HG02938 (cell line): ENCODE data around the gene CMTM2.
"Not testable (repeated sequence)": the region's sequence is repeated elsewhere in the genome, so short reads cannot be mapped to it uniquely, and the experiment has no call there.

Experiments
- ATAC-seq: cut with Tn5 transposase; IDR thresholded peaks from one replicate; pipeline ENCODE4 v1.9.1; 2021; ENCODE audit warnings: mild to moderate bottlenecking, moderate library complexity; ENCODE audit not compliant: unreplicated experiment

The CMTM2 gene

DNA sequence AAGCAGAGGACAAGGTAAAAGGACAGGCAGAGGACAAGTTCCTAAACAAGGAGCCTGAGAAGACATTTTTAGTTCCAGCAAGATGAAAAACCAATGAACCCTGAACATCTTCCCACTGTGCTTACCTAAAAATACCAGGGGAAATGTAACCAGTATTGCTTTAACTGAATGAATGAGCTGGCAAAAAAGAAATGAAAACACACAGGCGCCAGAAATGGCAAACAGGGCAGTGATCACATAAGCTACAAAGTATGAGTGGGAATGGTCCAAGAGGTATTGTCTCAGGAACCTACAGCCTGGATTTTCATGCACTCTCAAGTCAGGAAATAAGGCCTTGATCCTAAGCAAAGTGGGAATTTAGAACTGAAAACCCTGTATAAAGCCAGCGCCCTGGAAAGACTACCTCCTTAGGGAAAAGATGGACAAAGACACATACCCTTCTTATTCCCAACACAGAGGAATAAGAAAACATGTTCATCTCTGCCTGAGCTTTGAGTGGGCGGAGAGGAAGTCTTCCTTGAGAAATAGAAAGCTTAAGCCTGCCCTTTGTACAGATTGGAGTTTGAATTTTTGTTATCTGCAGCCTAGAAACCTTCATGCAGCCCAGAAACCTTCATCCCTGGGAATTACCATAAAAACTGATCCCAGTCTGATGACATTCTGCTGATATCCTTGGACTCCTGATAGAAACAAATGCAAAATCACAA, 2.1 kb downstream of the CMTM2 start:
- ATAC-seq: no peak

GRCh38 chr16:66585481-66586239, 6.4 kb downstream of the CMTM2 start:
- ATAC-seq: no peak

- ATAC-seq: no peak
These were observed 8.8 kb downstream of the CMTM2 start for GRCh38 chr16:66587881-66588600.

DNA sequence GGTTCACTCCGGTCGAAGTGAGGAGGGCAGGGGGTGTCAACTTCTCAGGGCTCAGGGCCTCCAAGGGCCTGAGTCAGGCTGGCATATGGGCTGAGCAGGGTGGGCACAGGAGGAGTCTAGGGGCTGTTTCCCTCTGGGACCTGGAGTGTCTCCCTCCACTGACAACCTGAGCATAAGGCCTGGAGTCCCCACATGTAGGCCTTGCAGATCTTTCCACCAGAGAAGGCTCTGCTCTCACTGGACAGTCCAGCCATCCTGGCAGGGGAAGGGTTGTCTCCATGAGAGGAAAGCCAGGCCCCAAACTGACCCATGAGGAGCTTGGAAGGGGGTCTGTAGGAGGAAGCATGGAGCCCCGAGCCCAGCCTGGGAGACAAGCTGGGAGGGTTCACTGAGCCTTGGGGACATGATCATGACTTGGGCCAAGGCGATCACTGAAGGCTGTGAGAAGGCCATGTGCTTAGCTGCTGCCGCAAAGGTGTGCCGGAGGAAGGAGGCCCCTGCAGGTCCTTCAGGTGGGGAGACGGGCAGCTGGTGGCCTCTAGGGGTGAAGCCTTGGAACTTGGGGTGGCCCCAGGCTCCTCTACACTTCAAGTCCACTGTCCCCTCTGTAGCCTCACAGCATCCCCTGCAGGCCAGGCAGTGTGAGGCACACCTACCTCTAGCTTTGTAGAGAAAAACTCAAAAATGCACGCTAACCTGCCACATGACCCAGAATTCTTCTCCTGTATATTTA, 9.9 kb downstream of the CMTM2 start:
- no peak for ATAC-seq

- ATAC-seq: no peak
These were observed 11.1 kb downstream of the CMTM2 start for GRCh38 chr16:66590322-66590721.

GRCh38 chr16:66591018-66591417, 11.8 kb downstream of the CMTM2 start:
- no peak for ATAC-seq

DNA sequence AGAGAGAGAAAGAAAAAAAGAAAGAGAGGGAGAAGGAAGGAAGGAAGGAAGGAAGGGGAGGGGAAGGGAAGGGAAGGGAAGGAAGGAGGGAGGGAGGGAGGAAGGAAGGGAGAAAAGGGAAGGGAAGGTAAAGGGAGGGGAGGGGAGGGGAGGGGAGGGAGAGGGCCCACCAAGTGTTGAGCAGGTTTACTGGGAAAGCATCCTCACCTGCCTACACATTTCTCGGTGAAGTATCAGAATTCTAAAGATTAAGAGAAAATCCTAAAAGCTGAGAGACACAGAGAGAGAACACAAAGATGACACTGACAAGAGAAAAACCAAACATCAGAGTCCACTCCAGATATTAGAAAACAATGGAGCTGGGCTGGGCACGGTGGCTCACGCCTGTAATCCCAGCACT, 13.0 kb downstream of the CMTM2 start:
- ATAC-seq: no peak

DNA sequence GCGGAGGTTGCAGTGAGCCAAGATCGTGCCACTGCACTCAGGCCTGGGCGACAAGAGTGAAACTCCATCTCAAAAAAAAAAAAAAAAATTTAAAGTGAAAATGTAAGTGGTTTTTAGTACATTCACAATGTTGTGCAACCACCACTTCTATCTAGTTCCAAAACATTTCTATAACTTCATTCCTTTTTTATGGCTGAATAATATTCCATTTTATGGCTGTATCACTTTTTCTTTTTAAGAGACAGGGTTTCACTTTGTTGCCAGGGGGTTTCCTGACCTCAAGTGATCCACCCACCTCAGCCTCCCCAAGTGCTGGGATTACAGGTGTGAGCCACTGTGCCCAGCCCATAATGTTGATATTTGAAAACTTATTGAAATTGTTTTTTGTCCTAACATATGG, 13.6 kb downstream of the CMTM2 start:
- no peak for ATAC-seq

GRCh38 chr16:66594739-66595138, 15.5 kb downstream of the CMTM2 start:
- ATAC-seq: no peak

DNA sequence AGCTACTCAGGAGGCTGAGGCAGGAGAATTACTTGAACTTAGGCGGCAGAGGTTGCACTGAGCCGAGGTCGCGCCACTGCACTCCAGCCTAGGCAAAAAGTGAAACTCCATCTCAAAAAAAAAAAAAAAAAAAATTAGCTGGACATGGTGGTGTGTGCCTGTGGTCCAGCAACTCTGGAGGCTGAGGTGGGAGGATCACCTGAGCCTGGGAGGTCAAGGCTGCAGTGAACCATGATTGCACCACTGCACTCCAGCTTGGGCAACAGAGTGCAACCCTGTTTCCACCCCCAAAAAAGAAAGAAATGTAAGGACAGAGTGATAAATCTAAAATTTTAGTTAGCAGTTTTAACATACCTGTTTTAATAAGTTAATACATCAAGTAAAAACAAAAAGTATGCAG, 17.3 kb downstream of the CMTM2 start:
- ATAC-seq: not testable (repeated sequence)

DNA sequence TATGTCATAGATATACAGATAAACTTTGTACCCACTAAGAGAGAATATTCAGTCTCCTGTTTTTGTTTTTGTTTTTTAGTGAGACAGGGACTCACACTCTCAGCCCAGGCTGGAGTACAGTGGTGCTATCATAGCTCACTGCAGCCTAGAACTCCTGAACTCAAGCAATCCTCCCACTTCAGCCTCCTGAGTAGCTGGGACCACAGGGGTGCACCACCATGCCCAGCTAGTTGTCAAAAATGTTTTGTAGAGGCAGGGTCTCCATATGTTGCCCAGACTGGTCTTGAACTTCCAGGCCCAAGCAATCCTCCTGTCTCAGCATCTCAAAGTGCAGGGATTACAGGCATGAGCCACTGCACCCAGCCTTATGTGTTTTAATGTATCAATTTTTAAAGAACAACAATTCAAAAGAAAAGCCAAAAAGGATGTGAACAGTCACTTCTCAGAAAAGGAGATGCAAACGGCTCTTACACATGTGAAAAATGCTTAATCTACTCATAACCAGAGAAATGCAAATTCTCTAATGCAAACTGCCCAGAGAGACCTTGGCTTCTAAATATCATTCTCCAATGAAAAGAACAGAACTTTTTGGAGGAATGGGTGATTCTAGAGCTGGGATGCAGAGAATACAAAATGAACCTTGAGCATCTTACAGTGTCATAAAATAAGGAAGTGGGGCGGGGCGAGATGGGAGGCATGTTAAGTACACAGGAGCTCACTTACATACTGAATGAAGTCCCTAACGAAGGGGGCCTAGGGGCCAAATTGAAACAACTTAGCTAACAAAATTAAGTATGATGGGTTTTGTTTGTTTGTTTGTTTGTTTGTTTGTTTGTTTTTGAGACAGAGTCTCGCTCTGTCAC, 18.0 kb downstream of the CMTM2 start:
- ATAC-seq: no peak

GRCh38 chr16:66598111-66598510, 18.8 kb downstream of the CMTM2 start:
- ATAC-seq: no peak

DNA sequence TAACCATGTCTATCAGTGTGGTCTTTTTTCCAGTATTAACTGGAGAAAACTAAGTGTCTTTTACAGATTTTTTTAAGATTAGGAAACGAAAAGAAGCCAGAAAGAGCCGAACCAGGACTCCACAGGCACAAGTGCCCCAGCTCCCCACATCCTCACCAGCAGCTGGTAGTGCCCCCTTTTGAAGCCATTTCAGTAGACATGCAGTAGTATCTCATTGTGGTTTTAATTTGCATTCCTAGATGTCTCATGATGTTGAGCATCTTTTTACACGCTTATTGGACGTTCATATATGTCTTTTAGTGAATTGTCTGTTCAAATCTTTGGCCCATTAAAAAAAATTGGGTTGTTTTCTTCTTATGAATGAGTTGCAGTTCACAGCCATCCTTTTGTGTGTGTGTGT, 20.5 kb downstream of the CMTM2 start:
- no peak for ATAC-seq

GRCh38 chr16:66600477-66600876, 21.2 kb downstream of the CMTM2 start:
- no peak for ATAC-seq

DNA sequence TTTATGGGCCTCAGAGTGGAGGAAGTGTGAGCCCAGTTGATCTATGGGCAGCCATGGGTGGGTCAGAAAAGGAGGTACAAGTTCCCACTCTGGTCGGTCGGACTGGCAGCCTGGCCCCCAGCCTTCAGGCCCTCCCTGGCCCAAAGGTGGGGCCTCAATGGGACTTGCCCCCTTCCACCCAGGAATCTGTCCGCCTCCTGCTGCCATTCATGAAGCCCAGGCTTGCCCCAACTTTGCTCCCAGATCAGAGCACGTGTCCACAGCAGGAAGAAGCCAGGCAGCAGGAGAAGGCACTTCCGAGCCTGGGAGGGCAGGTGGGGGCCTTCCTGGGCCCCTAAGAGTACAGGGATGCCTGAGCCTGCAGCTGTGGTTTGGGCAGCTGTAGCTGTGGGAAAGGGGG, 22.2 kb downstream of the CMTM2 start:
- no peak for ATAC-seq

GRCh38 chr16:66603537-66604375, 24.5 kb downstream of the CMTM2 start:
- ATAC-seq: peak; percentile 25

DNA sequence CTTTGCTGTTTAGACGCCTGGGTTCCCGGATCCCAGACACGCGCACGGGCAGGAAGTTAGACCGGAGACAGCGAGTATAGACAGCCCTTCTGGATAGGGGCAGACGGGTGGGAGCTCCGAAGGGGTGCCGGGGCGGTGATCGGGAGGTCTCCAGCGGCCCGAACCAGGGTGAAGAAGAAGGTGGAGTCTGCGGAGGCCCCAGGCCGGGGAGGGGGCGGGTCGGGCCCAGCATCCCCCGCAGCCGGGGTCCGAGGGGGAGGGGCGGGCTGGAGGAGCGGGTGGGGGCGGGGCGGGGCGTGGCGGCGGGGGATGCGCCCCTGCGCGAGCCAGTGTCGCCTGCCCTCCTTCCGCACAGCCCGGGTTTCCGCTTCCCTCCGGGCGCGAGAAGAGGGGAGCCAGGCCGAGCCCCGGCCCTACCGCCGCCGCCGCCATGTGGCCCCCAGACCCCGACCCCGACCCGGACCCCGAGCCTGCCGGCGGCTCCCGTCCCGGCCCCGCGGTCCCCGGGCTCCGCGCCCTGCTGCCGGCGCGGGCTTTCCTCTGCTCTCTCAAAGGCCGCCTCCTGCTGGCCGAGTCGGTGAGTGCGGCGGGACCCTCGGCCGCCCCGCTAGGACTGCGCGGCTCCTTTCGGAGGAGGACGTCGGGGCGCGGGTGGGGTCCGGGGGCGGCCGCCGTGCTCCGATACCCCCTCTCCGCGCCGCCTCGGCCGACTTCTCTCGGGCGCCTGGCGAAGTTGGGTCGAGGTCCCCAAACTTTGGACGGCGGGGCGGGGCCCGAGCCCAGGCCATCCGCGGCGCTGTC, 25.3 kb downstream of the CMTM2 start, which contains the start of gene CMTM3:
TSS of gene CMTM3 (plus strand) at position 329 of the 801 bp plus-strand sequence. CDS start at position 431, 102 bp downstream.
- peak; percentile 49 for ATAC-seq
